ENCODE measurements around the gene NEU1.
"Not testable (repeated sequence)": the region's sequence is repeated elsewhere in the genome, so short reads cannot be mapped to it uniquely, and the experiment has no call there.

The NEU1 gene

DNA sequence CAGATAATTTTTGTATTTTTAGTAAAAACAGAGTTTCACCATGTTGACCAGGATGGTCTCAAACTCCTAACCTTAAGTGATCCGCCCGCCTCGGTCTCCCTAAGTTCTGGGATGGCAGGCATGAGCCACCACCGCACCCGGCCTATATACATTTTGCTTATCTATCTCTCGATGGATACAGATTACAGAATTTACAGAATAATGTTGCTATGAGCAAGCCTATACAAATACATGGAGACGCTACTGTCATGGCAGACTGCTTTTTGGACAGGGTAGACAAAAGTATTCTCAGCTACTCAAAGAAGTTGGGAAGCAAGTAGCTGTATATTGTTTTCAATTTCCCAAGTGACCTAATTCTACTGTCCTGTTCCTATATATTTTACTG, 49.2 kb downstream of the NEU1 start:
- peak overlapping the region; percentile 45 to 98 (median 80) for H3K9ac ChIP-seq (ENCODE audit: low read length in 5 of 5)
- no peaks in the 10 kb centered on the region for H3K36me3 ChIP-seq (ENCODE audit: control insufficient read depth in 5 of 5, insufficient read depth in 5 of 5, low read length in 5 of 5)
- H3K27me3 ChIP-seq (ENCODE audit: control insufficient read depth in 5 of 5, insufficient read depth in 4 of 5, low read length in 5 of 5): no peaks in the 10 kb centered on the region
- H3K4me3 ChIP-seq (ENCODE audit: low read depth in 1 of 5, low read length in 5 of 5): peak overlapping the region in 3 of 5 donors; percentile 37 to 54 (median 49)
- H3K27ac ChIP-seq (ENCODE audit: low read depth, low read length): peak overlapping the region; percentile 100
- H3K4me1 ChIP-seq (ENCODE audit: control insufficient read depth in 5 of 5, insufficient read depth in 5 of 5, low read length in 5 of 5): peaks cover 13 to 25% (median 22%) of the 10 kb centered on the region in 5 donors
- no peaks in the 10 kb centered on the region for H3K9me3 ChIP-seq (ENCODE audit: control insufficient read depth in 5 of 5, low read length in 5 of 5)

DNA sequence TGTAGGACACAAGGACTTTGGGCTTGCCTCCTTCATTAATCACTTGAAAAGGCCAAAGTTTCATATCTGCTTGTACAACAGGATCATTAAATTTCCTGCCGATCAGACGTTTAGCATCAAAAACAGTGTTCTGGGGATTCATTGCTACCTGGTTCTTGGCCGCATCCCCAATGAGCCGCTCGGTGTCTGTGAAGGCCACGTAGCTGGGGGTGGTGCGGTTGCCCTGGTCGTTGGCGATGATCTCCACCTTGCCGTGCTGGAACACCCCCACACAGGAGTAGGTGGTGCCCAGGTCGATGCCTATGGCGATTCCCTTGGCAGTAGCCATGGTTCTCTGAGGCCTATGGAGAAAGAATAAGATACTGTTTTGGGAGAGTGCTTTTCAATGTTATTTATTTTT, 51.0 kb downstream of the NEU1 start:
- Histone ChIP-seq H3K4me3 (ENCODE audit: low read depth in 1 of 5, low read length in 5 of 5) (no peak overlapping the region), H3K9me3 (ENCODE audit: control insufficient read depth in 5 of 5, low read length in 5 of 5) (no peaks in the 10 kb centered on the region), H3K36me3 (ENCODE audit: control insufficient read depth in 5 of 5, insufficient read depth in 5 of 5, low read length in 5 of 5) (no peaks in the 10 kb centered on the region), H3K27ac (ENCODE audit: low read depth, low read length) (no peak overlapping the region), H3K9ac (ENCODE audit: low read length in 5 of 5) (no peak overlapping the region), H3K4me1 (ENCODE audit: control insufficient read depth in 5 of 5, insufficient read depth in 5 of 5, low read length in 5 of 5) (peaks cover 8 to 14% (median 13%) of the 10 kb centered on the region in 5 donors), H3K27me3 (ENCODE audit: control insufficient read depth in 5 of 5, insufficient read depth in 4 of 5, low read length in 5 of 5) (no peaks in the 10 kb centered on the region)

DNA sequence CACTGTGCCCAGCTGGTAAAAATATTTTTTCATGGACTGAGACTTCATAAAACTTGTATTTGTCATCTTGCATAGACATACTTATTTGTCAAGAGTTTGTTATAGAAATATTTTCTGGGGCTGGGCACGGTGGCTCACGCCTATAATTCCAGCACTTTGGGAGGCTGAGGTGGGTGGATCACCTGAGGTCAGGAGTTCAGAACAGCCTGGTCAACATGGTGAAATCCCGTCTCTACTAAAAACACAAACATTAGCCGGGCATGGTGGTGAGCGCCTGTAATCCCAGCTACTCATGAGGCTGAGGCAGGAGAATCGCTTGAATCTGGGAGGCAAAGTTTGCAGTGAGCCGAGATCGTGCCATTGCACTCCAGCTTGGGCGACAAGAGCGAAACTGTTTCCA, 54.0 kb downstream of the NEU1 start:
- H3K9ac ChIP-seq (ENCODE audit: low read length in 5 of 5); H3K27me3 ChIP-seq (ENCODE audit: control insufficient read depth in 5 of 5, insufficient read depth in 4 of 5, low read length in 5 of 5); H3K4me3 ChIP-seq (ENCODE audit: low read depth in 1 of 5, low read length in 5 of 5); H3K9me3 ChIP-seq (ENCODE audit: control insufficient read depth in 5 of 5, low read length in 5 of 5); H3K36me3 ChIP-seq (ENCODE audit: control insufficient read depth in 5 of 5, insufficient read depth in 5 of 5, low read length in 5 of 5); H3K27ac ChIP-seq (ENCODE audit: low read depth, low read length): not testable (repeated sequence)
- H3K4me1 ChIP-seq (ENCODE audit: control insufficient read depth in 5 of 5, insufficient read depth in 5 of 5, low read length in 5 of 5): peaks cover under 1 to 20% (median 16%) of the 10 kb centered on the region in 5 donors
